ENCODE measurements around the gene VEGFB.
A peak's percentile ranks its signal among the peaks of the same experiment; 100 is the strongest.

VEGFB gene

GRCh38 chr11:64233913-64234586, at the start of gene VEGFB:
TSS of gene VEGFB (plus strand) at chr11:64234584. CDS start at chr11:64234834, 250 bp downstream.
- peak; percentile 74 for DNase-seq (ENCODE audit: low spot score)

- DNase-seq (ENCODE audit: low spot score), result no peak
Measured at GRCh38 chr11:64185175-64185692, 49.1 kb upstream of the VEGFB start.

GRCh38 chr11:64185693-64186491, 48.5 kb upstream of the VEGFB start, which contains the start of gene STIP1:
TSS of gene STIP1 (plus strand) at chr11:64186171. CDS start at chr11:64186262, 91 bp downstream.
- DNase-seq (ENCODE audit: low spot score), result peak; percentile 100

- peak; percentile 64 for DNase-seq (ENCODE audit: low spot score)
Measured at GRCh38 chr11:64186492-64187165, 47.8 kb upstream of the VEGFB start.

- no peak for DNase-seq (ENCODE audit: low spot score)
Measured at GRCh38 chr11:64192434-64192833, 42.0 kb upstream of the VEGFB start.

GRCh38 chr11:64196626-64197025, 37.8 kb upstream of the VEGFB start:
- no peak for DNase-seq (ENCODE audit: low spot score)

GRCh38 chr11:64198511-64198910, 35.9 kb upstream of the VEGFB start:
- no peak for DNase-seq (ENCODE audit: low spot score)

GRCh38 chr11:64201543-64201942, 32.8 kb upstream of the VEGFB start:
- no peak for DNase-seq (ENCODE audit: low spot score)

GRCh38 chr11:64202992-64203391, 31.4 kb upstream of the VEGFB start:
- no peak for DNase-seq (ENCODE audit: low spot score)

GRCh38 chr11:64203421-64204079, 30.8 kb upstream of the VEGFB start:
- no peak for DNase-seq (ENCODE audit: low spot score)

- no peak for DNase-seq (ENCODE audit: low spot score)
Measured at GRCh38 chr11:64204080-64204440, 30.3 kb upstream of the VEGFB start.

GRCh38 chr11:64204464-64204989, 29.9 kb upstream of the VEGFB start:
- DNase-seq (ENCODE audit: low spot score), result peak; percentile 90

- peak; percentile 71 for DNase-seq (ENCODE audit: low spot score)
Measured at GRCh38 chr11:64206457-64207255, 27.7 kb upstream of the VEGFB start, which contains the start of gene FERMT3. TSS of gene FERMT3 (plus strand) at chr11:64206721. CDS start at chr11:64207365, 644 bp downstream.

GRCh38 chr11:64207256-64208085, 26.9 kb upstream of the VEGFB start:
- DNase-seq (ENCODE audit: low spot score), result peak; percentile 79

GRCh38 chr11:64208086-64208795, 26.1 kb upstream of the VEGFB start:
- no peak for DNase-seq (ENCODE audit: low spot score)

- DNase-seq (ENCODE audit: low spot score), result no peak
Measured at GRCh38 chr11:64208796-64209562, 25.4 kb upstream of the VEGFB start.

GRCh38 chr11:64209563-64209843, 24.9 kb upstream of the VEGFB start:
- DNase-seq (ENCODE audit: low spot score), result no peak

- no peak for DNase-seq (ENCODE audit: low spot score)
Measured at GRCh38 chr11:64210301-64211020, 23.9 kb upstream of the VEGFB start.

All from CD4-positive, alpha-beta T cell treated with Interleukin-2 at 100 ng/mL for 4 hours (primary cell).